ENCODE measurements around the gene RHBDF2.

Gene RHBDF2

DNA sequence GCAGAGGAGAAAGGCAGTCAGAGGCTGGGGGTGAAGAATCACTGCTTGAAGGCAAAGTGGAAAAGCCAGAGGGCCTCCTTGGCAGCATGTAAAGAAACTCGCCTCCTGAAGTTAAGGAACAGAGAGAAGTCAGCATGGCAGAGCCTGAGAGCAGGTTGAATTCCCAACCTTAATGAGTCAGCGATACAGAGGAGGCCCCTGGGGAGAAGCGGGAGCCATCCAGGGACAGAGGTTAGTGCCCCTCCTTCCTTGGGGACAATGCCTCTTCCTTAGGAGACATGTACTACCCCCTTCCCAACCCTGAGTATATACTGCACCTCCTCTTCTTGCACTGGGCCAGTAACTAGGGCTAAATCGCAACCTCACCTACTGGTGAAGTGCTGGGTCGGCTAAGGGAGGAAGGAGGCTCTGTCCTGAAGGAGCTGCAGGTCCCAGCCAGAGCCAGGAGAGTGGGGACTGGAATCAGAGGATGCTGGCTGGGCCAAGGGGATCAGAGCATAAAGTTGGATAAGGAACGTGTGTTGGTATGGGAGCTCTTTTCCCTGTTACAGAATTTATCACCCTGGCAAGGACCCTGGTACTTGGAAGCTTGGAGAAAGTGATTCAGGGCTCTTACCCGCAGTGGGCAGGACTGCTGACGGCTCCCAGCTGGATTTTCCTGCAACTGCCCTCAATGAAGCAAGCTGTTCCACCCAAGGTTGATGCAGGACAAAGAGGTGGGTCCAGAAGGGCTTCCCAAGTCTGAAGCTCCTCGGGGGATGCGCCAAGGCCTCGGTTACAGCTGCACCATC lies 39.3 kb downstream of the RHBDF2 start:
- no peak overlapping the region for H3K4me3 ChIP-seq (ENCODE audit: low read length)
- peak; percentile 49 for DNase-seq (ENCODE audit: low read depth)
- TF ChIP-seq, protein P1, sequence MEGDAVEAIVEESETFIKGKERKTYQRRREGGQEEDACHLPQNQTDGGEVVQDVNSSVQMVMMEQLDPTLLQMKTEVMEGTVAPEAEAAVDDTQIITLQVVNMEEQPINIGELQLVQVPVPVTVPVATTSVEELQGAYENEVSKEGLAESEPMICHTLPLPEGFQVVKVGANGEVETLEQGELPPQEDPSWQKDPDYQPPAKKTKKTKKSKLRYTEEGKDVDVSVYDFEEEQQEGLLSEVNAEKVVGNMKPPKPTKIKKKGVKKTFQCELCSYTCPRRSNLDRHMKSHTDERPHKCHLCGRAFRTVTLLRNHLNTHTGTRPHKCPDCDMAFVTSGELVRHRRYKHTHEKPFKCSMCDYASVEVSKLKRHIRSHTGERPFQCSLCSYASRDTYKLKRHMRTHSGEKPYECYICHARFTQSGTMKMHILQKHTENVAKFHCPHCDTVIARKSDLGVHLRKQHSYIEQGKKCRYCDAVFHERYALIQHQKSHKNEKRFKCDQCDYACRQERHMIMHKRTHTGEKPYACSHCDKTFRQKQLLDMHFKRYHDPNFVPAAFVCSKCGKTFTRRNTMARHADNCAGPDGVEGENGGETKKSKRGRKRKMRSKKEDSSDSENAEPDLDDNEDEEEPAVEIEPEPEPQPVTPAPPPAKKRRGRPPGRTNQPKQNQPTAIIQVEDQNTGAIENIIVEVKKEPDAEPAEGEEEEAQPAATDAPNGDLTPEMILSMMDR (conservative IDR thresholded peaks at IDR 0.05; ENCODE audit: low read length) = no peak

DNA sequence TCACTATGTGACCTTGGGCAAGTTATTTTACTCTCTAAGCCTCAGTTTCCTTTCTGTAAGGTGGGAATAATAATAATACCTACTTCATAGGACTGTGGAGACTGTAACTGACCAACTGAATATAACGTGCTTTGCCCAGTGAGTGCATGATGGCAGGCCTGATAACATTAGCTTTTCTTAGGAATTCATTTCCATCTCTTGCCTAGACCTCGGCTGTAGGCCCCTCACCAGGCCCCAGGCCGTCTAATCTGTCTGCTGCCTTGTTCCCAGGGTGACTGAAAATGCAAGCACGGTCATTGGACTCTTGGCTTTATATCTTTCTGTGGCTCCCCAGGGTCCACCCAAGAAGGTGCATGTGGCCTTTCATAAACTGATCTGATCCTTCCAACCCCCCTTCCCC lies 41.5 kb downstream of the RHBDF2 start:
- DNase-seq (ENCODE audit: low read depth) = no peak
- TF ChIP-seq, protein P1 (conservative IDR thresholded peaks at IDR 0.05; ENCODE audit: low read length) = no peak
- H3K4me3 ChIP-seq (ENCODE audit: low read length) = no peak overlapping the region

DNA sequence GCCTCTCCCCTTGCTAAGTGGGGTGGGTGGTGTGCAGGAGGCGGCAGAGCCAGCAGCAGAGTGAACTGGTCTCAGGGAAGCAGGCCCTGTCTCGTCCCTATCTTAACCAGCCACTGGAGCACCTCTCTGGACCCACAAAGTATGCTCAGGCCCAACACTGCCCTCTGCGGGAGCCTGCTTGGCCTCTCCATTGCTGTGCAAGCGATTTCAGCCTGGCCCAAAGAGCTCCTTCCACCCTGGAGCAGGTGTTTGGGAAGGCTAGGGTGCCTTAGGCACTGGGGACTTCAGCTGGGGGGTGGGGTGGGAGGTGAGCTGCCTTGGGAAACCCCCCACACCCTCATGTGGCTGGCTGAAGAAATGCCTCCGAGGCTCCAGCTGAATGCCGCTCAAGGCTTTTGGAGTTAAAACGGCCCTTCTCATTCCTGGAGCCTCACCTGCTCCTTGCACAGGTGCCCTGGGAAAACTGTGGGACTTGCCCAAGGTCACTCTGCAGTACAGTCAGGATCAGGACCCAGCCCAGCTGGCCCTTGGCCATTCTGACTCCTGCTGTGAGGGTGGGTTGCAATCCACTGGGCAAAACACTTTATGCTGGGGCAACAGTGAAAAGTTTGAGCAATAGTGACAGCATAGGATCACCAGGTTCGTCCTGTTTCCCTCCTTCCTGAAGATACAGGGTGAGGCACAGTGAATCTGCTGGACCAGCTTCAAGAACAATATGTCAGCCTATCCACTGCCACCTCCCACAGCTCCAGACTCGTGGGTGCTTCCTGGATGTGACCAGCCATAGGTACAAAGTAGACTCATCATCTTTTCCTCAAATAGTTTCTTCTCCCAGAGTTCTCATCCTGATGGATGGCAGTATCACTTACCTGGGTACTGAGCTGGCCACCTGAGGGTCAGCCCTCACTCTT lies 42.4 kb downstream of the RHBDF2 start:
- peak; percentile 54 for DNase-seq (ENCODE audit: low read depth)
- TF ChIP-seq, protein P1 (conservative IDR thresholded peaks at IDR 0.05; ENCODE audit: low read length) = peak; percentile 69
- H3K4me3 ChIP-seq (ENCODE audit: low read length) = no peak overlapping the region

DNA sequence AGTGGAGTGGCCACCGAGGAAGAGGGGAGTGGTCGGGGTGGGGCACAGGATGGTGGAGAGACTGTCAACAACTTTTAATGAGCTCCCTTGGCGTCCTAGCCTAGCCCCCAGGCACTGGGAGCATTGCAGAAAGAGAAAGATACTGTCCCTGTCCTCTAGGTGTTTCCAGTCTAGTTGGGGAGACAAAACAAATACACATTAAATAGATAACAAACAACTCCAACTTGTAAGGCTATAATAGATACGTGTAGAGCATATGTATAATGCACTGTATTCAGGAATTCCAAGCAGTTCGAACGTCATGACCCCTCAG lies 47.8 kb downstream of the RHBDF2 start:
- TF ChIP-seq, protein P1 (conservative IDR thresholded peaks at IDR 0.05; ENCODE audit: low read length) = no peak
- no peak overlapping the region; the same call in 1 of the 2 replicates for H3K4me3 ChIP-seq (ENCODE audit: low read length)
- DNase-seq (ENCODE audit: low read depth) = no peak

DNA sequence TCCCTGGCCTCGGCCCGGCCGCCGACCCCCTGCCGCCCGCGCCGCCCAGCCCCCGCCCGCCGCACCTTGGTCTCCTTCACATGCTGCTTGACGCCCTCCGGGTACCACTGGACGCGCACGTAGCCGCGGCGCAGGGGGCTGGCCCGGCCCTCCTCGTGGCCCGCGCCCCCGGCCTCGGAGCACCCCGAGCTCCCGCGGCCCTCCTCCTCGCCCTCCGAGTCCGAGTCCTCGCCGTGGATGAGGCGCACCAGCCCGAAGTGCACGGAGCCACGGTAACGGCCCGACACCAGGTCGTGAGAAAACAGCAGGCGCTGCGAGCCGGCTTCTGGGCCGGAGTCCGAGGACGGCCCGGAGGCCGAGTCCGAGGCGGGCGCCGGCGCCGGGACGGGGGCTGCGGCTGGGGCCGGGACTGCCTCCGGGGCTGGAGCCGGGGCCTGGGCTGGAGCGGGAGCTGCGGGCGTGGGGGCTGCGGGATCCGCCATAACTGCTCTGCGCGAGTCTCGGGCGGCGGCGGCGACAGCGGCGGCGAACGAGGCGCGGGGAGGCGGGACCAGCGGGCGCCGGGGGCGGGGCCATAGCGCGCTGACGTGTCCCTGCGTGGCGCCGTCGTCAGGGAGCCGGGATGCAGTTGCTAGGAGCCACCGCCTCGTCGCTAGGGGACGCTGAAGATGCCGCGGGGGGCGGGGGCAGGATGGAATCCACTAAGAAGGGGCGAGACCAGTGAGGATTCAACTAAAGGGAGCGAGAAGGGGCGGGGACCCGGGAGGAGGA lies 48.4 kb downstream of the RHBDF2 start, which contains the start of gene UBE2O:
UBE2O (minus strand) TSS at position 493 of the 771 bp plus-strand sequence; CDS start at position 482, 11 bp downstream.
- peak within 1 kb of the TSS; percentile 71 for H3K4me3 ChIP-seq (ENCODE audit: low read length)
- DNase-seq (ENCODE audit: low read depth) = peak; percentile 79
- TF ChIP-seq, protein P1 (conservative IDR thresholded peaks at IDR 0.05; ENCODE audit: low read length) = peak; percentile 44

DNA sequence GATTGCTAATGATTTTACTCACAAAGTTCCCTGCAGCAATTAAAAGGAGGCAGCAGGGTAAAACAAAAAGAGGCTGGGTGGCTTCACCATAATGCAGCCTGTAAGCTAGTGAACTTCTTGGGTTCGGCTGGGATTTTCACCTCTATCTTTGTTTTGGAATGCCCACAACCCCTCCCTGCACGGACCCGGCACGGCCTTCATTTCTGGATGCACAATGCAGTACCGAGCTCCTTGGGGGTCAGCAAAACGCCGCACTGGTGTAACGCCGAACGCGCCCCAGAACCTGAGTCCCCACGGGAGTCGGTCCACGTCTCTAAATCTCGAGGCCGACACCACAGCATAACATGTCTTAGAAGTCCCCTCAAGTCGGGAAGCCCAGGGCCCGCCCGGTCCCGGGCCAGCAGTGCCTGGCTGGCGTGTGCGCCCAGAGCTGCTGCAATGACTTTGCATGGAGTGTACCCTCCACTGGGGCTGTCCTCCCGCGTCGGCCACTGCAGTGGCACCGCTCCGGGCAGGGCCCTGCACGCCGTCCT lies 49.0 kb downstream of the RHBDF2 start:
- TF ChIP-seq, protein P1 (conservative IDR thresholded peaks at IDR 0.05; ENCODE audit: low read length) = no peak
- no peak for DNase-seq (ENCODE audit: low read depth)
- H3K4me3 ChIP-seq (ENCODE audit: low read length) = peak overlapping the region; percentile 71
